ENCODE measurements around the gene TP53.

The TP53 gene

GRCh38 chr17:7687072-7687907, at the start of gene TP53:
TP53 (minus strand) TSS chr17:7687490; CDS start chr17:7676594, 10,896 bp downstream.
- peak; percentile 20 to 72 for DNase-seq

- no peak for DNase-seq
These were observed 45.8 kb upstream of the TP53 start for GRCh38 chr17:7732981-7733539.

DNA sequence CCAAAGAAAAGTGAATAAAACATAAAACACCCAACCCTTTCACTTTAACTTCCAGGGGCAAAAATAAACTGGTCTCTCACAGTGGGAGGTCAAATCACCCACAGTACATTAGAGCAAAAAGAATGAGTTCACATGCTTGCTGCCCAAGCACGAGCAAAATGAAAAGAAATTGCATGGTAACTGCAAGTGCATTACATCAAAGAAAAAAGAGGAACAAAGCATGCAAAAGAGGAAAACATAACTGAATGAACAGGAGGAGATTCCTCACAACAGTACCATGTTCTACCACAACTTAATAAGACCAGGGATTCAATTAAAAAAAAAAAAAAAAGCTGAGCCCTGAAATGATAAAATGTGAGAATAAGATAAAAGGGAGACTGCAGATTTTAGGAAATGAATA, 42.5 kb upstream of the TP53 start:
- no peak for DNase-seq

GRCh38 chr17:7727886-7728285, 40.6 kb upstream of the TP53 start:
- DNase-seq: no peak

DNA sequence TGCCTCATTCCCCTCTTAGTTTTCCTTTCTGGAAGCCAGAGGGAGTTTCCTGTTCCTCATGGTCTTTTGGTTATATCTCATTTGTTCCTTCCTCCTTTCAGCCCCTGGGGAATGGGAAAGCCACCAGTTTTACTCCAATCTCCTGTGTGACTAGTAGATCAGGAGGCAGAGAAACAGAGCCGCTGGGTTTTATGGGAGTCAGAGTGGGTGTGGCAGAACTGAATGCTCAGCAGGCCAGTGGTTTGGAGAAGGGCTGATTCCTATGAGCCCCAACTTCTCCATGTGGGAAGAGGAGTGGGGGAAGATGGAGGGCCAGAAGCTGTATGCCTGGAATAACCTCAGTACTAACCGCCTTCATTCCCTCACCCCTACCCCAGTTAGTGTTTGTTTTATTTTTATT, 34.3 kb upstream of the TP53 start:
- no peak for DNase-seq

DNA sequence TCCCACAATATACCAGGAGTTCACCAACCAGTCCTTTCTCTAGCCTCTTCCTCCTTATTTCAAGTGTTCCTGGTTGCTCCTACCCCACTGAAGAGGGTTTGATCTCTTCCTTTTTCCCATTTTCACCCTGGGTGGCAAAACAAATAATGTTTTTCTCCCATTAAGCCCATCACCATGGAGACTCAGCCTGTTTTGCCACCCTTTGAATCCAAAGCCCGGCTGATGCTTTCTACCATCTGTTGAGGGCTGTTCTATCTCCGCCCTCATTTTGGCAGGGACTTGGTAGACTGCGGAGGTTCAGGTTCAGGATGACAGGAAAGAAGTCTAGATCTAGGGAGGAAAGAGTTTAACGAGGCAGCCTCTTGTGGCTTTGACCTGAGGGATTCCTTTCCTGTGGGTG, 32.8 kb upstream of the TP53 start:
- DNase-seq: no peak

DNA sequence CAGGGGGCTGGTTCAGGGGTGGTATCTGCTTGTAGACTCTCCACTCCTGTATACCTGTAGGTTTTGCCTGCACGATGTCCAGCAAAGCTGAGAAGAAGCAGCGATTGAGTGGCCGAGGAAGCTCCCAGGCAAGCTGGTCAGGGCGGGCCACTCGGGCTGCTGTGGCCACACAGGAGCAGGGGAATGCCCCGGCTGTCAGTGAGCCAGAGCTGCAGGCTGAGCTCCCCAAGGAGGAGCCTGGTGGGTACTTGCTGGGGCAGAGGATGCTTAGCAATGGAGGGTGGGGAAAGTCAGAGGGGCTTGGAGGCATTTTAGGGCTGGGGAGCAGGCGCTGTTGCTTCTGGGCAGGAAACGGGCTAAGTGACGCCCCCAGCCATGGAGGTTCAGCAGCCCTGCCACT, 32.4 kb upstream of the TP53 start:
- no peak for DNase-seq

GRCh38 chr17:7717756-7718350, 30.6 kb upstream of the TP53 start:
- no peak for DNase-seq

GRCh38 chr17:7716901-7717755, 29.8 kb upstream of the TP53 start, which contains the start of gene DNAH2:
DNAH2 (plus strand) TSS chr17:7717744; CDS start chr17:7719735, 1,991 bp downstream.
- DNase-seq: peak; percentile 72 to 75

GRCh38 chr17:7715936-7716886, 28.9 kb upstream of the TP53 start:
- no peak for DNase-seq

DNA sequence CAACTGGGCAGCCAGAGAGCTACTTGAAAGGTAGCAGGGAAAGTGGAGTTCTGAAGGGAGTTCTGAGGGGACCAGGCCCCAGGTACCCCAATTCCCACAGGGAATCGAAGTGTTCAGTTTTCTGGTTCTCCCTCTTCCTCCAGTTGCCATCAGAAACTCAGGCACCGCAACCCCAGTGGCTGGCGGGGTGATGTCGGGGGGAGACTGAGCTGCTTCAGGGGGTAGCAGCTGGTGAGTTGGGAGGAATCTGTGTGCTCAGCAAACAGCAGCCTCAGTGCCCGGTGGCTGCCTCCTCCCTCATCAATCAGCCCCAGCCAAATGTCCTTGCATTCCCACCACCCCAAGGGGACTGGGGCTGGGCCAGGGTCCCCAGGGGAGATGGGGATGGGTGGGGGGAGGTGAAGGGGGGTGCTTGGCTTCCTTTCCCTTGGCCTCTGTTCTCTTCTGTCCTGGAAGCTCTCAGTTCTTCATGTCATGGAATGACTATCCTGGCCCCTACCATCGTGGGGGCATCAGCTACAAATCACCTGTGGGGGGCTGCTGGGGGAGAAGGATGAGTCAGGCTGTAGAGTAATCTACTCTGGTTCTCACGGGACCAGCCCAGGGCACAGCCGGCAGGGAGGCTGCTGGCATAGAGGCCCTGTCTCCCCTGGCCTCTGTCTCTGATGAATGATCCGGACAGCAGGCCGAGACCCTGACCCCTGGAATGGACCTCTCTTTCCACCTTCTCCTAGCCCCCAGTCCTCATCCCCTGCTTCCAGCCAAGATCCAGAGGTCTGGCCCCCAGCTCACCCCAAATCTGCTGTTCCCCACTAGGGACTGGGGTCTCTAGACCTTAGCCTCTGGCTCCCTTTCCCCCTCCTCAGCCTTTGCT, 27.7 kb upstream of the TP53 start:
- no peak for DNase-seq

DNA sequence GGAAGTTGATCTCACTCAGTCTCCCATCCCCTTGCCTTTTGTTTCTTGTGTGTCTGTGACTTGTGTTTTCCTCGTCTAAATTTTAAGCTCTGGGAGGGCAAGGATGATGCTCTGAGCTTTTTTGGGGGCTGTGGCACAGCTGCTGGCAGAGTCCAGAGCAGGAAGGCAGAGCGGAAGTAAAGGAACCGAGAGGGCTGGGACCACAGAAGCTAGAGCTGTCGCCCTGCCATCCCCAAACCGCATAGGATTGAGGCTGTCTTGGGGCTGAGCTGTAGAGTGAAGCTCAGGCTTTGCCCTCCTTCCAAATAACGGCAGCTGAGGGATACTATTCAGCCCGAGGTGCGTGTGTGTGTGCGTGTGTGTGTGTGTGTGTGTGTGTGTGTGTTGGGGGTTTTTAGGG, 26.5 kb upstream of the TP53 start:
- no peak for DNase-seq

GRCh38 chr17:7712111-7712771, 25.0 kb upstream of the TP53 start:
- DNase-seq: no peak

GRCh38 chr17:7711051-7711755, 23.9 kb upstream of the TP53 start:
- no peak for DNase-seq

DNA sequence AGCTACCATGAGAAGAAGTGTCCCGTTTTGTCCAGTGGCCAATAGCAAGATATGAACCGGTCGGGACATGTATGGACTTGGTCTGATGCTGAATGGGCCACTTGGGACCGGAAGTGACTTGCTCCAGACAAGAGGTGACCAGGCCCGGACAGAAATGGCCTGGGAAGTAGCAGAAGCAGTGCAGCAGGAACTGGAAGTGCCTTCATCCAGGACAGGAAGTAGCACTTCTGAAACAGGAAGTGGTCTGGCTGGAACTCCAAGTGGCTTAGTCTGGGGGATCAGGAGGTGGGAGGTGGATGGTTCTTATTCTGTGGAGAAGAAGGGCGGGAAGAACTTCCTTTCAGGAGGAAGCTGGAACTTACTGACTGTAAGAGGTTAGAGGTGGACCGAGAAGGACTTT, 23.0 kb upstream of the TP53 start:
- DNase-seq: no peak

- no peak for DNase-seq
These were observed 21.7 kb upstream of the TP53 start for GRCh38 chr17:7709031-7709430.

- DNase-seq: no peak
These were observed 20.8 kb upstream of the TP53 start for GRCh38 chr17:7707858-7708750.

DNA sequence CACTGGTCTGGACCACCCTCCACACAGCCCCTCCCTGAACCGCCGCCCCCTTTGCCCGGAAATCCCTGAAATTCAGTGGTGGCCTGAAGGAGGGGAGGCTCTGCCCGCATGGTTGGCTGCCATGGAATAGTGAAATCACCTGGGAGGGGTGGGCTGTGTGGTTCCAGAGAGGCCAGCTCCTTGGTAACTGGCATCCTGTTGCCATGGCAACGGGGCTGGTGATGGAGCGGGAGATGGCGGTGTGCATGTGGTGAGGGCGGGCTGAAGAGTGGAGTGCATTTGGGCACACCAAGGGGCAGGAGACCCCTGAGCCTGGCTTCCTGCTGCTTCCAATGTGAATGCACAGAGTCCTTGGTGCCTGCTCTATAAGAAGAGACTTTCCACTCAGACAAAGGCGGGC, 20.2 kb upstream of the TP53 start:
- DNase-seq: no peak
